Natural killer cell (primary cell): ENCODE measurements around the gene JOSD2. TPM values are rescaled to one million over a fixed set of nuclear protein-coding genes. Genes with fewer than 3 reads are reported as not detected.

ENCODE experiments used
- ATAC-seq, 3 donors: fragments of 150-1000 bp in 2 of 3; fragments of 200-7000 bp in 1 of 3; cut with Tn5 transposase; 1 replicate in 1 of 3; 2 replicates in 2 of 3; pipeline ENCODE4 v1.10.0; 2021; ENCODE audit warnings: mild to moderate bottlenecking in 2 of 3, moderate library complexity in 2 of 3
- DNase-seq, 2 donors: peaks; one replicate each; pipeline versions ENCODE4 v3.0.0 to v3.0.0-alpha.2; 2013 to 2021; ENCODE audit warnings: mixed read lengths in 1 of 2
- H3K27ac ChIP-seq: one replicate; pipeline ENCODE4 v1.5.1; 2013; ENCODE audit warnings: mild to moderate bottlenecking, low read length
- H3K27me3 ChIP-seq: one replicate; pipeline ENCODE4 v1.6.1; 2013; ENCODE audit warnings: low read length; ENCODE audit not compliant: control insufficient read depth, insufficient read depth
- H3K36me3 ChIP-seq: one replicate; pipeline ENCODE4 v1.6.1; 2013; ENCODE audit warnings: low read length; ENCODE audit not compliant: control insufficient read depth, insufficient read depth
- H3K4me1 ChIP-seq: one replicate; pipeline ENCODE4 v1.6.1; 2013; ENCODE audit warnings: low read length; ENCODE audit not compliant: control insufficient read depth, insufficient read depth
- H3K4me3 ChIP-seq: one replicate; pipeline ENCODE4 v1.5.1; 2013; ENCODE audit warnings: low read length
- H3K9me3 ChIP-seq: one replicate; pipeline ENCODE4 v1.6.1; 2013; ENCODE audit warnings: low read length; ENCODE audit not compliant: control insufficient read depth, insufficient read depth
- H3K27ac Mint-ChIP-seq, 2 donors: one replicate each; pipeline ENCODE4 v1.8.0; 2022; ENCODE audit warnings: mild to moderate bottlenecking in 2 of 2, mixed read lengths in 2 of 2, moderate library complexity in 1 of 2
- H3K27me3 Mint-ChIP-seq, 2 donors: one replicate each; pipeline ENCODE4 v1.8.0; 2022; ENCODE audit warnings: low read depth in 2 of 2, mixed read lengths in 2 of 2
- H3K36me3 Mint-ChIP-seq: one replicate; pipeline ENCODE4 v1.8.0; 2022; ENCODE audit warnings: mixed read lengths
- H3K4me1 Mint-ChIP-seq, 2 donors: one replicate each; pipeline ENCODE4 v1.8.0; 2022; ENCODE audit warnings: mixed read lengths in 2 of 2
- H3K4me3 Mint-ChIP-seq: one replicate; pipeline ENCODE4 v1.8.0; 2022; ENCODE audit warnings: mild to moderate bottlenecking, moderate library complexity, mixed read lengths
- H3K9me3 Mint-ChIP-seq, 2 donors: one replicate each; pipeline ENCODE4 v1.8.0; 2022; ENCODE audit warnings: mixed read lengths in 2 of 2
- WGBS: methylation state at CpG from one replicate; pipeline ENCODE4 v1.1.7; 2013; ENCODE audit warnings: missing lambda C conversion rate; ENCODE audit not compliant: insufficient coverage; 5-methylcytosine and 5-hydroxymethylcytosine counted together
- intact Hi-C: fragments of 100-400 bp; cut with micrococcal nuclease; formaldehyde crosslinking; loops from one replicate; pipeline ENCODE4 v1.14.2; 2022
- total RNA-seq, 4 donors: library from RNA; stranded (reverse); fragments of 120-200 nt in 1 of 4; gene quantifications; one replicate each; pipeline versions ENCODE4 v1.2.3 to v1.2.4, GENCODE V29; 2013 to 2022
- TF ChIP-seq, protein P1 (sequence below): fragments of 200-600 bp; IDR thresholded peaks from one replicate; pipeline ENCODE4 v1.8.0; 2022; ENCODE audit warnings: antibody characterized with exemption

Gene JOSD2, protein sequence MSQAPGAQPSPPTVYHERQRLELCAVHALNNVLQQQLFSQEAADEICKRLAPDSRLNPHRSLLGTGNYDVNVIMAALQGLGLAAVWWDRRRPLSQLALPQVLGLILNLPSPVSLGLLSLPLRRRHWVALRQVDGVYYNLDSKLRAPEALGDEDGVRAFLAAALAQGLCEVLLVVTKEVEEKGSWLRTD
- total RNA-seq, result 10 to 100 TPM; 18.8 to 22.0 (median 20.3) TPM
- total RNA-seq (2013), result 13.4 TPM

DNA sequence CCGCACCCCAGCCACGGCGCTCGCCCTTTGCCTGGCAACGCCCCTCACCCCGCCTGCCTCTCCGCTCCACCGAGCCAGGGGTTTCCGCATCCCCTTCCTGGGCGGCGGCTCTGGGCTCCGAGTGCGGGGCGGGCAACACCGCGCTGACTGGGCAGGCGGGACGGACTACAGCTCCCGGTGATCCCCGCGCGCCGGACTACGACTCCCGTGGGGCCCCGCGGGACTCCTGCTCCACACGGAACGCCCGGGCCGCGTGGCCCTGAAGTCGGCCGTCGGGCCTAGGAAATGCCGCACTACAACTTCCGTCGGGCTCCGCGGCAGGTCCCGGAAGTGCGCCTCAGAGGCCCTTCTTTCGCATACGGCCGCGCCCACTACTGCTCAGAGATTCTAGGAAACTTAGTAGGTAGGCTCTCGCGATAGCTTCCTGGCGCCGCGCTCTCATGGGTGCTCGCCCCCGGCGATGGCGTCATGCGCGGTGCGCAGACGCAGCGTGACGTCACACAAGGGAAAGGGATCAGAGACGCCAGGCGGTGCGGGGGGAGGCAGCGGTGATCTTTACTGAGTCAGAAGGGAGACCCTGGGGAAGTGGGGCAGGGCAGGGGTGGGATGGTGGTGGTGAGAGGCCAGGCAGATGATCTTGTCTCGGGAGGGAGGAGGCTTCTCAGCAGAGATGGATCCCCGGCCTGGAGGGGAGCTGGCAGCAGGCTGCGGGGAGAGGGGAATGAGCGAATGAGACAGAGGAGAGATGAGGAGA lies at the start of gene JOSD2:
JOSD2 (minus strand) TSS at position 123 of the 754 bp plus-strand sequence. CDS start 760 bp downstream, outside the sequence.
- Mint-ChIP-seq H3K36me3 (no peaks in the 10 kb centered on the region), H3K27me3 (peaks cover 0 to 3% of the 10 kb centered on the region in 2 donors), H3K9me3 (no peaks in the 10 kb centered on the region), H3K27ac (peak within 1 kb of the TSS; percentile 87 to 100), H3K4me1 (peaks cover 19 to 34% of the 10 kb centered on the region in 2 donors), H3K4me3 (peak within 1 kb of the TSS; percentile 91)
- DNase-seq (peak; percentile 93 to 99), ATAC-seq (peak; percentile 88 to 95 (median 90))
- H3K9me3 ChIP-seq, result no peaks in the 10 kb centered on the region
- H3K4me3 ChIP-seq, result peak within 1 kb of the TSS; percentile 59
- TF ChIP-seq, protein P1, sequence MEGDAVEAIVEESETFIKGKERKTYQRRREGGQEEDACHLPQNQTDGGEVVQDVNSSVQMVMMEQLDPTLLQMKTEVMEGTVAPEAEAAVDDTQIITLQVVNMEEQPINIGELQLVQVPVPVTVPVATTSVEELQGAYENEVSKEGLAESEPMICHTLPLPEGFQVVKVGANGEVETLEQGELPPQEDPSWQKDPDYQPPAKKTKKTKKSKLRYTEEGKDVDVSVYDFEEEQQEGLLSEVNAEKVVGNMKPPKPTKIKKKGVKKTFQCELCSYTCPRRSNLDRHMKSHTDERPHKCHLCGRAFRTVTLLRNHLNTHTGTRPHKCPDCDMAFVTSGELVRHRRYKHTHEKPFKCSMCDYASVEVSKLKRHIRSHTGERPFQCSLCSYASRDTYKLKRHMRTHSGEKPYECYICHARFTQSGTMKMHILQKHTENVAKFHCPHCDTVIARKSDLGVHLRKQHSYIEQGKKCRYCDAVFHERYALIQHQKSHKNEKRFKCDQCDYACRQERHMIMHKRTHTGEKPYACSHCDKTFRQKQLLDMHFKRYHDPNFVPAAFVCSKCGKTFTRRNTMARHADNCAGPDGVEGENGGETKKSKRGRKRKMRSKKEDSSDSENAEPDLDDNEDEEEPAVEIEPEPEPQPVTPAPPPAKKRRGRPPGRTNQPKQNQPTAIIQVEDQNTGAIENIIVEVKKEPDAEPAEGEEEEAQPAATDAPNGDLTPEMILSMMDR, result no peak
- intact Hi-C loops, result loop anchor here (1.0 kb wide), 1 partner anchor 35 kb away; the partner anchor contains the start of genes EMC10 and GARIN5A
- H3K36me3 ChIP-seq, result no peaks in the 10 kb centered on the region
- peak within 1 kb of the TSS; percentile 93 for H3K27ac ChIP-seq
- H3K4me1 ChIP-seq, result peaks cover 19% of the 10 kb centered on the region
- no peaks in the 10 kb centered on the region for H3K27me3 ChIP-seq
- WGBS, result 2% methylated on average over 69 of the region's 69 CpGs

DNA sequence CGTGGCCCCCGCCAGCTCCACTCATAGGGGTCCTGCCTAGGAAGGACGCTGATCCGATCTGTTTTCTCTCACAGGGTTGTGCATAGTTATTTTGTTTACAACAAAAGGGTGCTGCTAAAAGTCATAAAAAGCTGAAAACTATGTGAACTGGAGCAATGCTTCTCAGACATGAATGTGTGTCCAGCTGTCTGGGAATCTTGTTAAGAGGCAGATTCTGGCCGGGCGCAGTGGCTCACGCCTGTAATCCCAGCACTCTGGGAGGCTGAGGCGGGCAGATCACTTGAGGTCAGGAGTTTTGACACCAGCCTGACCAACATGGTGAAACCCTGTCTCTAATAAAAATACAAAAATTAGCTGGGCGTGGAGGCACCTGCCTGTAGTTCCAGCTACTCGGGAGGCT lies 48.6 kb upstream of the JOSD2 start:
- intact Hi-C loops, result loop anchor here (5.0 kb wide), 1 partner anchor 202 kb away; no protein-coding TSS in a partner anchor
- Mint-ChIP-seq H3K27me3 (peaks cover 33 to 42% of the 10 kb centered on the region in 2 donors), H3K36me3 (no peaks in the 10 kb centered on the region), H3K9me3 (no peaks in the 10 kb centered on the region), H3K4me3 (no peak overlapping the region), H3K4me1 (peaks cover 5 to 14% of the 10 kb centered on the region in 2 donors), H3K27ac (no peak overlapping the region)
- H3K27me3 ChIP-seq, result peaks cover 12% of the 10 kb centered on the region
- no peaks in the 10 kb centered on the region for H3K36me3 ChIP-seq
- DNase-seq (no peak), ATAC-seq (no peak)
- WGBS, result 70% methylated on average over 10 of the region's 10 CpGs
- no peaks in the 10 kb centered on the region for H3K9me3 ChIP-seq
- H3K27ac ChIP-seq, result no peak overlapping the region
- H3K4me3 ChIP-seq, result no peak overlapping the region
- H3K4me1 ChIP-seq, result peaks cover 13% of the 10 kb centered on the region
- TF ChIP-seq, protein P1, result no peak

DNA sequence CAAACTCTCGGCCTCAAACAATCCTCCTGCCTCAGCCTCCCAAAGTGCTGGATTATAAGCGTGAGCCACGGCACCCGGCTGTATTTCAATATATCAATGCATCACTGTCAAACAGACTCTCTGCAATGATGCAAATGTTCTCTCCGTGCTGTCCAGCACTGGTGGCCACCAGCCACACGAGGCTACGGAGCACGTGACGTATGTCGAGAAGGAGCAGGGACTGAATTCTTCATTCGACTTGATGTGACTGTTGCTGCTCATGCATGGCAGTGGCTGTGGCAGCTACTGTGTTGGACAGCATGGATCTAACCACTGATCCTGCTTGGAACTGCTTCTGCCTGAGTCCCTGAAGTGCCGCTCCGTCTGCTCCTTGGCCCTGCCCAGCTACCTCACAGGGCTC lies 47.5 kb upstream of the JOSD2 start:
- WGBS, result 91% methylated on average over 13 of the region's 13 CpGs
- peaks cover 30 to 40% of the 10 kb centered on the region in 2 donors for H3K27me3 Mint-ChIP-seq
- H3K36me3 Mint-ChIP-seq, result no peaks in the 10 kb centered on the region
- peaks cover 13% of the 10 kb centered on the region for H3K4me1 ChIP-seq
- H3K27ac ChIP-seq, result no peak overlapping the region
- peaks cover 5 to 14% of the 10 kb centered on the region in 2 donors for H3K4me1 Mint-ChIP-seq
- no peak overlapping the region for H3K4me3 ChIP-seq
- DNase-seq, result no peak
- no peak overlapping the region for H3K4me3 Mint-ChIP-seq
- intact Hi-C loops, result loop anchor here (5.0 kb wide), 1 partner anchor 201 kb away; no protein-coding TSS in a partner anchor
- no peaks in the 10 kb centered on the region for H3K9me3 Mint-ChIP-seq
- no peaks in the 10 kb centered on the region for H3K9me3 ChIP-seq
- ATAC-seq, result no peak
- no peak overlapping the region for H3K27ac Mint-ChIP-seq
- H3K36me3 ChIP-seq, result no peaks in the 10 kb centered on the region
- TF ChIP-seq, protein P1, result no peak
- H3K27me3 ChIP-seq, result peaks cover 12% of the 10 kb centered on the region
